Measurements from ENCODE around the gene ZDHHC4.

Gene ZDHHC4

DNA sequence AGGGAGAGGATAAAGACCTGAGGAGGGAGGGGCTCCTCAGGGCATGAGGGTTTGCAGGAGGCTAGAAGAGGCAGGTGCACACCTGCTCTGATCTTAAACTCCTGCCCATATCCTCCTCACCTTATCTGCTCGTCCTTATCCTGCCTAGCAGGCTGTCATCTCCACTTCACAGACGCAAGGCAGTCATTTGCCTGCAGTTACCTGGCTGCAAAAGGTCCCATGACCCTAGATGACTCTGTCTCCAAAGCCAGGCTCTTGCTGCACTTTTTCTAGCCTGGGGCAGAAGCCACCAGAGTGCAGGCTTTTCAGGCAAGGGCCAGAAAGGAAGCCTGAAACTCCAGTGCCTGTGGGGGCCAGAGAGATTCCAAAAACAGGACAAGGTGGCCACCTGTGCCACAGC is 36.5 kb downstream of the ZDHHC4 start:
- Histone ChIP-seq H3K27ac (ENCODE audit: low read length) (no peak overlapping the region), H3K9me2 (replicated peaks; ENCODE audit: insufficient read depth, low read length) (no peaks in the 10 kb centered on the region), H3K4me3 (ENCODE audit: low read length) (no peak overlapping the region), H3F3A (ENCODE audit: insufficient read depth, low read length) (no peaks in the 10 kb centered on the region), H3K79me2 (ENCODE audit: low read length) (no peaks in the 10 kb centered on the region), H3K9ac (ENCODE audit: low read length) (no peak overlapping the region), H2AFZ (ENCODE audit: low read length) (no peak overlapping the region), H3K27me3 (replicated peaks; ENCODE audit: insufficient read depth, low read length) (no peaks in the 10 kb centered on the region), H4K20me1 (ENCODE audit: insufficient read depth, low read length) (no peaks in the 10 kb centered on the region), H3K36me3 (replicated peaks; ENCODE audit: insufficient read depth, low read length) (no peaks in the 10 kb centered on the region), H3K4me2 (ENCODE audit: low read depth, low read length) (no peak overlapping the region), H3K4me1 (ENCODE audit: low read length) (no peaks in the 10 kb centered on the region), H3K9me3 (replicated peaks; ENCODE audit: insufficient read depth, low read length) (no peaks in the 10 kb centered on the region)
- no peak for DNase-seq
- no peak for TF ChIP-seq EZH2phosphoT487 (IDR thresholded peaks at IDR 0.05; ENCODE audit: low read length)
- TF ChIP-seq, protein P1, sequence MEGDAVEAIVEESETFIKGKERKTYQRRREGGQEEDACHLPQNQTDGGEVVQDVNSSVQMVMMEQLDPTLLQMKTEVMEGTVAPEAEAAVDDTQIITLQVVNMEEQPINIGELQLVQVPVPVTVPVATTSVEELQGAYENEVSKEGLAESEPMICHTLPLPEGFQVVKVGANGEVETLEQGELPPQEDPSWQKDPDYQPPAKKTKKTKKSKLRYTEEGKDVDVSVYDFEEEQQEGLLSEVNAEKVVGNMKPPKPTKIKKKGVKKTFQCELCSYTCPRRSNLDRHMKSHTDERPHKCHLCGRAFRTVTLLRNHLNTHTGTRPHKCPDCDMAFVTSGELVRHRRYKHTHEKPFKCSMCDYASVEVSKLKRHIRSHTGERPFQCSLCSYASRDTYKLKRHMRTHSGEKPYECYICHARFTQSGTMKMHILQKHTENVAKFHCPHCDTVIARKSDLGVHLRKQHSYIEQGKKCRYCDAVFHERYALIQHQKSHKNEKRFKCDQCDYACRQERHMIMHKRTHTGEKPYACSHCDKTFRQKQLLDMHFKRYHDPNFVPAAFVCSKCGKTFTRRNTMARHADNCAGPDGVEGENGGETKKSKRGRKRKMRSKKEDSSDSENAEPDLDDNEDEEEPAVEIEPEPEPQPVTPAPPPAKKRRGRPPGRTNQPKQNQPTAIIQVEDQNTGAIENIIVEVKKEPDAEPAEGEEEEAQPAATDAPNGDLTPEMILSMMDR (IDR thresholded peaks at IDR 0.05; ENCODE audit: low read length), result no peak
- no peak for TF ChIP-seq EZH2 (optimal IDR thresholded peaks at IDR 0.05; ENCODE audit: low read depth, low read length)

DNA sequence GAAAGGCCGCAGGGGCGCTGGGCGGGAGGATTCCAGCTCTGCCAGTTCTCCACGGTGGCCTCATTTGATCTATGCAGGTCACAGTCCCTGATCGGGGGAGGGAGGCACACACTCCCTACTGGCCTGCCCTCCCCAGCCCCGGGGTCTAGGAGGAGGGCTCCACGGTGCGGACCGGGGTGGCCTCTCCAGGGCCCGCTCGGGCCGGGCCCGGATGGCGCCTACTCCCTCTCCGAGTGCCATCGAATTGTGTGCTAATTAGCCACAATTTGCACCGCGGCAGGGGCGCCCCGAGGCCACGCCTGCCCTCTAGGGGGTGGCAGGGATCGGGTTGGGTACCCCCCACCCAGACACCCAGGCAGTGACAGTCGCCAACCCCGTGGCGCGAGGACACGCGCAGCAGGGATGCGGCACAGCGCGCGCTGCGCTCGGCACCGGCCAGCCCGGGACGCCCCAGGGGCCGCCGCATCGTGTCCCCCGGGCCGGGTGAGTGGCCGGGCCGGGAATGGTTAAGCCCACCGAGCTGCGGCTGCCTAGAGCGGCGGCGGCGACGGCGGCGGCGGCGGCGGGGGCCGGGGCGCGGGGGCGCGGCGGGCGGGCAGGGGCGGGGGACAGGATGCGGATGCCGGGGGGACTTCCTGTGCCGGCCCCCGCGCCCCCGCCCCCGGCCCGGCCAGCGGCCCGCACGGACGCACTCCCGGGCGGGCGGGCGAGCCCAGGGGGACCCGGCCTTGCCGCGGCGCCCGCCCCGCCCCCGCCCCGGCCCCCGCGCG is 37.9 kb downstream of the ZDHHC4 start, which contains the start of gene ZNF853:
Gene ZNF853, plus strand, starts transcription at position 658 of the 770 bp plus-strand sequence. CDS start 565 bp downstream, outside the sequence.
- H3K79me2 ChIP-seq (ENCODE audit: low read length), result no peaks in the 10 kb centered on the region
- H3K9me2 ChIP-seq (replicated peaks; ENCODE audit: insufficient read depth, low read length), result no peaks in the 10 kb centered on the region
- peaks cover 7% of the 10 kb centered on the region for H3K4me1 ChIP-seq (ENCODE audit: low read length)
- DNase-seq, result no peak
- no peak within 1 kb of the TSS for H3K4me3 ChIP-seq (ENCODE audit: low read length)
- no peaks in the 10 kb centered on the region for H3K9me3 ChIP-seq (replicated peaks; ENCODE audit: insufficient read depth, low read length)
- H2AFZ ChIP-seq (ENCODE audit: low read length), result no peak within 1 kb of the TSS
- no peak within 1 kb of the TSS for H3K27ac ChIP-seq (ENCODE audit: low read length)
- H3F3A ChIP-seq (ENCODE audit: insufficient read depth, low read length), result 0 out of 2 replicates have a peak, but pooled peaks cover 6% of the 10 kb centered on the region
- H3K4me2 ChIP-seq (ENCODE audit: low read depth, low read length), result no peak within 1 kb of the TSS
- H3K9ac ChIP-seq (ENCODE audit: low read length), result no peak within 1 kb of the TSS
- H4K20me1 ChIP-seq (ENCODE audit: insufficient read depth, low read length), result no peaks in the 10 kb centered on the region
- TF ChIP-seq EZH2 (optimal IDR thresholded peaks at IDR 0.05; ENCODE audit: low read depth, low read length), result no peak
- TF ChIP-seq, protein P1 (IDR thresholded peaks at IDR 0.05; ENCODE audit: low read length), result no peak
- no peak for TF ChIP-seq EZH2phosphoT487 (IDR thresholded peaks at IDR 0.05; ENCODE audit: low read length)
- H3K36me3 ChIP-seq (replicated peaks; ENCODE audit: insufficient read depth, low read length), result no peaks in the 10 kb centered on the region
- no peaks in the 10 kb centered on the region for H3K27me3 ChIP-seq (replicated peaks; ENCODE audit: insufficient read depth, low read length)

DNA sequence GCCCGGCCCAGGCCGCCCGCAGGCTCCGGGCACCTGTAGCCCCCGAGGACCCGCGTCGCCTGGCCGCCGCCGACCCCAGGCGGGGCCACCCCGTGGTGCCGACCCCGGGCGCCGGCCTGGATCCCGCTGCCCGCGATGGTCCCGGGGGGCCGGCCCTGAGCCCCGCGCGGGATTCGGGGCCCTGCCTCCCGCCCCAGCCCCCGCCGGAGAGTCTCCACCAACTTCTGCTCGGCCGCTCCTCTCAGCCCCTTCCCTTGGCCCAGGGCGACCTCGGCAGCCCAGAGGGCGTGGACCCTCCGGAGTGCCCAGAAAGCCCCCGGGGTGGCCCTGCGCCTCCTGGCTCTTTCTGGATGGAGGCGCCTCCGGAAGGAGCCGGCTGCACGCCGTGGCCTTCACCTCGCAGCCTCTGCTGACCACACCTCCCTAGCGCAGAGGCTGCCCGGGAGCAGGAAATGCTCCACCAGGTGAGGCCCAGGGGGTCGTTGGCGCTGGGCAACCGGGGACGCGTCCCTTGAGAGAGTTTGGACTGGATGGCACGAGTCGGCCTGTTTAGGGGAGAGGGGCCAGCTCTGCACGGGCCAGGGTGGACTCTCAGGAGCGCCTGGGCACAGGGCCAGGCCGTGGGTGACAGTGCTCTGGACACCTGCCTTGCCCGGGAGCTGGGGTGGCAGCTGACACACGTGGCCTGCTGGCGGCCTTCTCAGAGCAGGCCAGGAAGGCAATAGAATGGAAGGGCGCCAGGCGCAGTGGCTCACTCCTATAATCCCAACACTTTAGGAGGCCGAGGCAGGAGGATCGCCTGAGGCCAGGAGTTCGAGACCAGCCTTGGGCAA is 38.7 kb downstream of the ZDHHC4 start:
- Histone ChIP-seq H3K9me3 (replicated peaks; ENCODE audit: insufficient read depth, low read length) (no peaks in the 10 kb centered on the region), H3K79me2 (ENCODE audit: low read length) (no peaks in the 10 kb centered on the region), H2AFZ (ENCODE audit: low read length) (no peak overlapping the region), H3K9ac (ENCODE audit: low read length) (no peak overlapping the region), H3K9me2 (replicated peaks; ENCODE audit: insufficient read depth, low read length) (no peaks in the 10 kb centered on the region), H3K27ac (ENCODE audit: low read length) (no peak overlapping the region), H3K4me1 (ENCODE audit: low read length) (peaks cover 15% of the 10 kb centered on the region), H3K4me3 (ENCODE audit: low read length) (no peak overlapping the region), H3K4me2 (ENCODE audit: low read depth, low read length) (no peak overlapping the region), H3F3A (ENCODE audit: insufficient read depth, low read length) (0 out of 2 replicates have a peak, but pooled peaks cover 6% of the 10 kb centered on the region), H3K36me3 (replicated peaks; ENCODE audit: insufficient read depth, low read length) (no peaks in the 10 kb centered on the region), H3K27me3 (replicated peaks; ENCODE audit: insufficient read depth, low read length) (no peaks in the 10 kb centered on the region), H4K20me1 (ENCODE audit: insufficient read depth, low read length) (no peaks in the 10 kb centered on the region)
- TF ChIP-seq, protein P1 (IDR thresholded peaks at IDR 0.05; ENCODE audit: low read length), result no peak
- TF ChIP-seq EZH2 (optimal IDR thresholded peaks at IDR 0.05; ENCODE audit: low read depth, low read length) (no peak), EZH2phosphoT487 (IDR thresholded peaks at IDR 0.05; ENCODE audit: low read length) (no peak)
- no peak for DNase-seq
